Cardiac septum (tissue), 1 donor: Measurements from ENCODE around the gene BTBD1. TPM values are rescaled to one million over a fixed set of nuclear protein-coding genes. Genes with fewer than 3 reads are reported as not detected.
"Not testable (repeated sequence)": the region's sequence is repeated elsewhere in the genome, so short reads cannot be mapped to it uniquely, and the experiment has no call there.

Experiments used
- DNase-seq: peaks from one replicate; pipeline ENCODE4 v3.0.0-alpha.2; 2020; ENCODE audit warnings: low spot score
- intact Hi-C: fragments of 100-400 bp; cut with DNase I; formaldehyde crosslinking; loops from one replicate; pipeline ENCODE4 v1.14.0; 2022
- total RNA-seq: library from RNA; stranded (reverse); fragmentation: NEBNext Ultra II Directional; extraction: Animal tissue kit (Norgen Biotek cat#: 25700); gene quantifications from one replicate; pipeline ENCODE4 v1.2.1, GENCODE V29; 2021
- donor health status: DM: no; HTN: no; CAD: no.

The BTBD1 gene
- total RNA-seq, 1 donor from 2014 or later: 128 TPM

DNA sequence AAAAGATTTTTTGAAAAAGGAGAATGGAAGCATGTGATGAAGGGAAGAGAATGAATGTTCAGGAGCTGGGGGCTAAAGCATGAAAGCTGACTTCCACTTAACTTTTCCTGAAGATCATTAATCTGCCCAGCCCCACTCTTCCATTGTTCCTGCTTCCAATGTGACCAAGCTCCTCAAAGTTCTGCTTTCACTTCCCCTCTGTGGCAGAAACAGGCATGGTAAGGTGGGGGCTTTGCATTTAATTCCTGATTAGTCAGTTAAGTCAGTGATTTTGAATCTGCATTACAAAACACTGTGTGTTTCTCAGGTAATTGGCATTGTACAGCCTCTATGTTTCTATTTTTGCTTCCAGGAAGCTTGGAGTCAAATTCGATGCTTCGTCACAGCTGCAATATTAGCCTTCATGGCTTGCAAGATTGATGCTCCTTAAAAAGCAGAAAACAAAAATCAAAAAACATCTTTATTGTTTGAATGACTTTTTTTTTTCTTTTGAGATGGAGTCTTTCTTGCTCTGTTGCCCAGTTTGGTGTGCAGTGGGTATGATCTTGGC is 33.1 kb upstream of the BTBD1 start:
- intact Hi-C loops: no loop called here
- DNase-seq: no peak

DNA sequence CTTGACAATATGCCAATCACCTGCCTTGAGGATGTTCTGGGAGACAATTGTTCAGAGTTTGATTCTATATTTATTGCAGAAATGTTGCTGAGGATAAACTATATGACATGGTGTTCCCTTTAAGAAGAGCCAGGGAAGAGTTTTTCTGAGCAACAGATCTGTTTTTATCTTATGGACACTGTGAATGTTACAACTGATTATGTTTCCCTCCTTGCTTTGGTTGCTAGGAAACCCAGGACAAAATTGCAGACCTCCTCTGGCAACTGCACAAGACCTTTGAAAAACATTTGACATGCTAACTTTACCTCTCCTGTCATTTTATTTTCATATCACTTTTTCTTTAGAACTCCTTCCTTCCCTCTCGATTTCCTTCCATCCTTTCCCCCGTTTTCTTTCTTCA is 32.2 kb upstream of the BTBD1 start:
- no peak for DNase-seq
- intact Hi-C loops: no loop called here

DNA sequence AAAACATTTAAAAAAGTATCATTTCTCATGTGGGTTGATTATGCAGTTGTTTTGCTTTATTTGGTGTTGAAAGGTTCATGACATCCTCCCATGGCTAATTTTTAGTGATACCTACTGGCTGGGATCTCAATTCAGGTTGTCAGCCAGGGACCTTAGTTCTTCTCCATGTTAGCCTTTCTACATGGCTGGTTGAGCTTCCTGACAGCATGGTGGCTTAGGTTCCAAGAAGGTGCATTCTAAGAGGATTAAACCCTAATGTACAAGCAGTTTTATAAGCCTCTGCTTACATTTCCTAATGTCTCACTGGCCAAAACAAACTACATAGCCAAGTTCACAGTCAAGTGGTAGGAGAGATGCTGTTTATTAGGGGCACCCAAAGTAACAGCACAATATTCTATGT is 31.0 kb upstream of the BTBD1 start:
- intact Hi-C loops: no loop called here
- DNase-seq: no peak

DNA sequence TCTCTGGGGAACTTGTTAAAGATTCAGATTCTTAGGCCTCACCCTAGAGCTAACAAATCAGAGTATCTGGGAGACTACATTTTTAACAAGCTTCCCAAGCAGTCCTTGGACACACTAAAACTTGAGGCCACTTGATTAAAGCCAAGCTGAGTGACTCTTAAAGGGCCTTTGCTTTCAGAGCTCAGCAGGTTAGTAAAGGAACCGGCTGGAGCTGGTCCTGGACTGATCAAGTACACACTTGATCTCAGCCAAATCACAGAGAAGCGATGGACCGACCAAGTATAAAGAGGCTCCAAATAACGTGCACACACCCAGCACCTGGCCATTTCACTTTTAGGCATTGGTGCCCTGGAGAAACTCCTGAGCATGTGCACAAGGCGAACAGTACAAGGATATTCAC is 27.5 kb upstream of the BTBD1 start:
- no peak for DNase-seq
- intact Hi-C loops: no loop called here

DNA sequence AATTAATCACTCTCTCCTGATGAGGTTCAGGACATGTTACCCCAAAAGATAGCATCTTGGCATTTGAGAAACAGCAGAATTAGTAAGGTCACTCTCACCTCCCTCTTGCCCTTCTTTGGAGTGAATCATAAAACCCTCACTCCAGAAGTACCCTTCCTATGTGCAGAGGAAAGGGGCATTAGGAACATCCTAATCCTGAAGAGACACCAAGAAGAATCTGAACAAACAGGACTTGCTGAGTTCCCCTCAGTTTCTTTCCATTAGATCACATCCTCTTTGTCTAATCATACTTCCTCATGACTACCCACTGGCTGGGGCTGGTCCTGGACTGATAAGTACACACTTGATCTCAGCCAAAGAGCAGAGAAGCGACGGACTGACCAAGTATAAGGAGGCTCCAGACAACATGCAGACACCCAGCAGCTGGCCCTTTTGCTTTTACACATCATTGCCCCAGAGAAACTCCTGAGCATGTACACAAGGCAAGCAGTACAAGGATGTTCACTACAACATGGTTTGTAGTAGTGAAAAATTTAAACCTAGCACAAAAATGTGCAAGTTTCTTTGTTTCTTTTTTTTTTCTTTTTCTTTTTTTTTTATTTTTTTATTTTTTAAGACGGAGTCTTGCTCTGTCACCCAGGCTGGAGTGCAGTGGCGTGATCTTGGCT is 25.4 kb upstream of the BTBD1 start:
- intact Hi-C loops: no loop called here
- no peak for DNase-seq

DNA sequence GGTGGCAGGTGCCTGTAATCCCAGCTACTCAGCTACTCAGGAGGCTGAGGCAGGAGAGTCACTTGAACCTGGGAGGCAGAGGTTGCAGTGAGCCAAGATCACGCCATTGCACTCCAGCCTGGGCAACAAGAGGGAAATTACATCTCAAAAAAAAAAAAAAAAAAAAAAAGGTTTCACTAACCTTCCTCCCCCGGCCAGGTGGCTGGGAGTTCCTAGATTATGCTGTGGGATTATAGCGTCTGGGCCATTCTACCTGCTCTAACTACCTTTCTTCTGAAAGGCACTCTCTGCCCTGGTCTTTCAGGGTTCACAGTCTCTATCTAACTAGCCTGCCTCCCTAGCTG is 24.9 kb upstream of the BTBD1 start:
- DNase-seq, intact Hi-C loops: not testable (repeated sequence)

DNA sequence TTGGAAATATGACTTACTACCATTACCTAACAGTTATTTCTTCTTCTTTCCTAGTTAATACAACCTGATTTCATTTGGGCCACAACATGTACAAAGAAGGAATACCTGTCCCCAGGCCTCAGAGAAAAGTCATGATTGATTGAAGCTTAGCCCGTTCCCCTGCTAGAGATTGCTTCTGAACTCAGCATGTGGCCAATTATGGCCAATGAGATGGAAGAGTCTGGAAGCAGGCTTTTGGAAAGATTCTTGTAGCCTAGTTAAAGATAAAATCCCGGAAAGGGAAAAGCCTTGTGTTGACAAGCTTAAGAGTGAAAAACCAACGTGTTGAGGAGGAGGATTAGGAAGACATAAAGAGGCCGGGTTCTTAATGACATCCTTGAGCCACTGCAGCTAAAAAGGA is 23.4 kb upstream of the BTBD1 start:
- intact Hi-C loops: no loop called here
- no peak for DNase-seq

DNA sequence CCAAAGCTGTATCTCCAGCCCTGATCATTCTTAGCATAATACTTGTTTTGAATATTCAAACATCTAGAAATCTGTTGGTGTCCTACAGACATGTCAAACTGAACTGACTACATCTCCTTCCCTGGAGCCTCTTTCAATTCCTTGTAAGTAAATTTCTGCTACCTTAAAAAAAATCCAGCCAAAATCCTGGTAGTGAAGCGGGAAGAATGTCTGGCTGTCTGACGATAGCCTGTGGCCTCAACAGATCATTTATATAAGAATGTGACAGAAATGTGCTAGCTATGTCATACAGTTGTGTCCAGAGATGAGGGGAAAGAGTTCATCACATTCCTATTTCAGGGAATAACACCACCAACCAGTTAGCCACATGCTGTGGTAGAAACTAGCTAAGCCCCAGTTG is 21.8 kb upstream of the BTBD1 start:
- no peak for DNase-seq
- intact Hi-C loops: no loop called here

DNA sequence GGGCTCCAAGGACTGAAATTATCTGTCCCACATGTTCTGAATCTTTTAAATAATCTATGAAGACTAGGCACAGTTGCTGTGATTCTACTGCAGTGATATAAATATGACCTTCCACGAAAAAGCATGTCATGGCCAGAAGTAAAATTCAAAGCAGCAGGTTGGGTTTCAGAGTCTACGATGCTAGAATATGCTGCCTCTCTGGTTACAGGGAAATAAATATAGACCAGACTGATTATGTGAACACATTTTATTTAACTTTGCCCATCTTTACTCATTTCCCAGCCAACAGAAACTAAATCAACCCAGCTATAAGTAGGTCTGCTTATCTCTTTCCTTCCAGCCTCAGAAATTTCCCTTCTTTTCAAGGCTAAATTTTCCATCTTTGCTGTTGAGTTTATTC is 20.5 kb upstream of the BTBD1 start:
- intact Hi-C loops: no loop called here
- DNase-seq: no peak

DNA sequence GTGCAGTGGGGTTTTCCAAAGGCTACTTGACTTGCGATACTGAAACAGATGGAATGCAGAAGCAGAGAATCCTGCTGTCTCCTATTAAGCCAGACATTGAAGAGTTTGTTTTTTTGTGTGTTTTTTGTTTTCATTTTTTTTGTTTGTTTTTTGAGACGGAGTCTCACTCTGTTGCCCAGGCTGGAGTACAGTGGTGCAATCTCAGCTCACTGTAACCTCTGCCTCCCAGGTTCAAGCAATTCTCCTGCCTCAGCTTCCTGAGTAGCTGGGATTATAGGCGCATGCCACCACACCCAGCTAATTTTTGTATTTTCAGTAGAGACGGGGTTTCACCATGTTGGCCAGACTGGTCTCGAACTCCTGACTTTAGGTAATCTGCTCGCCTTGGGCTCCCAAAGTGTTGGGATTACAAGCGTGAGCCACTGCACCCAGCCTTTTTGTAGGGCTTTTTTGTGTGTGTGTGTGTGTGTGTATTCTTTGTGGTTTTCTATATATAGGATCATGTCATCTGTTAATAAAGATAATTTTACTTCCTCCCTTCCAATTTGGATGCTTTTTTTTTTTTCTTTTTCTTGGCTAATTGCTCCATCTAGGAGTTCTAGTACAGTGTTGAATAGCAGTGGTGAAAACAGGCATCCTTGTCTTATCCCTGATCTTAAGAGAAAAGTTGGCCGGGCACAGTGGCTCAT is 19.0 kb upstream of the BTBD1 start:
- intact Hi-C loops, DNase-seq: not testable (repeated sequence)

DNA sequence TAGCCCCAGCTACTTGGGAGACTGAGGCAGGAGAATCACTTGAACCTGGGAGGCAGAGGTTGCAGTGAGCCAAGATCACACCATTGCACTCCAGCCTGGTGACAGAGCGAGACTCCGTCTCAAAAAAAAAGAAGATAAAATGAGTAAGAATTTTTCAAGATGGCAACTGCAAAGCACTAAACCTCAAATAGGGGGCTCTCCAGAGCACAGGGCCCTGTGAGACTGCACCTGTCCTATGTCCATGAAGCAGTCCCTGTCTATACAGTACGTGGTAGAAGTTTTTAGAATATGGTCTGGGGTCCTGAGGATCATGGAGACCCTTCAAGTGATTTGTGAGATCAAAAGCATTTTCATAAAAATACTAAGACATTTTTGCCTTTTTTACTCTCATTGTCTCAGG is 18.4 kb upstream of the BTBD1 start:
- intact Hi-C loops, DNase-seq: not testable (repeated sequence)

DNA sequence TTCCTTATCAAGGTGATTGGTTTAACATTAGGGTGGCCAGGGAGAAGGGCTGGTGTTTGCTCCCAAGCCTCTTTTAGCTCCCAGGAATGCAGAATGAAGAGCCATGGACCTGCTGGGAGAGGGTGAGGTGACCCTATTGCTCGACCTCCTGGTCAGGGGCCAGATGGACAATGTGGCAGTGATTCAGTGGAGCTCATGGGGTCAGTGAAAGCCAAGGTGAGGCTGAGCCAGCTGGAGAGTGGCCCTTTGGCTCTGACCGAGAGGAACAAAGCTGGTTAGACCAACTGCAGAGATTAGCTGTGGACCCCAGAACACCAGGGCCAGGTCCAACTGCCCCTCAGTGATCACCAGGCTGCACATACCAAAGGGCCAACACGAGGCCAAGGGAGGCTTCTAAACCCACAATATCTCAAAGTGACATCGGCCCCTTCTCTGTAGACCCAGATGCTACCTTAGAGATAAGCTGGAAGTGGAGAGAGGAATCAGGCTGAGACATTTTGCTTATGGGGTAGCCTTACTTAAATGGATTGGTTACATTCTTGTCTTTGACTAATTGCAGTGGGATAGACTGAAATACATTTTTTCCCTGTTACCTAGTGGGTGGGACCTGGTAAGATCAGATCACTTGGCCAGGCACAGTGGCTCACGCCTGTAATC is 15.8 kb upstream of the BTBD1 start:
- no peak for DNase-seq
- intact Hi-C loops: no loop called here

DNA sequence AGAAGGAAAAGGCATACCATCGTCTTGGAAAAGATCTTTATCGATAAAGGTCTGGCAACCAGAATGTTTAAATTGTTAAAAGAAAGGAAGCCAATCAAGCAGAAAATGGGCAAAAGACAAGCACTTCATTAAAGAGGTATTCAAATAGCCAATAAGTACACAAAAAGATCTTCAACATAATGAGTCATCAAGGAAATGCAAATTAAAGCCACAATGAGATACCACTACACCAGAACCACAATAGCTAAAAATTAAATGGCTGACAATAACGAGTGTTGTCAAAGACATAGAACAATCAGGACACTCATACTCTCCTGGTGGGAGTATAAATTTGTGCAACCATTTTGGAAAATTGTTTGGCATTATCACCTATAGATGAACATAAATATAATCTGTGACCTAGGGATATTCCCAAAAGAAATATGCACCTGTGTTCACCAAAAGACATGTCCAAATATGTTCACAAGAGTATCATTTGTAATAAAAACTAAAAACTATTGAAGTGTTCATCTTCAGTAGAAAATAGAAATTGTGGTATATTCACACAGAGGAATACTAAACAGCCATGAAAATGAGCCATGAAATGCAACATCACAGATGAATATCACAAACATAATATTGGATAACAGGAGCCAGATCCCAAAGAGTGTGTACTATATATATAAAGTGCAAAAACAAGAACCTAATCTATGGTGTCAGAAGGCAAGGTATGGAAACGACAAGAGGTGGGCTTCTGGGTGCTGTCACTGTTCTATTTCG is 14.4 kb upstream of the BTBD1 start:
- no peak for DNase-seq
- intact Hi-C loops: no loop called here

DNA sequence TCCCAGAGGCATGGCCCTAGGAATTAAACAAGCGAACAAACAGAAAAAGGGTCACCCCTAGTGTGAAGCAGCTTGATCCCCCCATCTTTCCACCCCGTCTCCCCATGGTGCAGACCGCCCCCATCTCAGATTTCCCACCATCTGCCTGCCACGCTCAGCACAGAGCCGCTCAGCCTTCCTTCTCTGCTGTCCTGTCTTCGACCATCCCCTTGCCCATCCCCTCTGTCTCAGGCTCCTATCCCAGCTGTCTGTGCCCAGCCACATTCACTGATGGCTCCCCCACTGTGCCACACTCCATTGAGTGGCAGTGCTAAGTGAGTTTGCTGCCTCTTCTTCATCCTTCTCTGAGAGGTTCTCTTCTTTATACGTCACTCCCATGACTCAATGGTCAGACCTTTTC is 11.7 kb upstream of the BTBD1 start:
- intact Hi-C loops: no loop called here
- DNase-seq: no peak

DNA sequence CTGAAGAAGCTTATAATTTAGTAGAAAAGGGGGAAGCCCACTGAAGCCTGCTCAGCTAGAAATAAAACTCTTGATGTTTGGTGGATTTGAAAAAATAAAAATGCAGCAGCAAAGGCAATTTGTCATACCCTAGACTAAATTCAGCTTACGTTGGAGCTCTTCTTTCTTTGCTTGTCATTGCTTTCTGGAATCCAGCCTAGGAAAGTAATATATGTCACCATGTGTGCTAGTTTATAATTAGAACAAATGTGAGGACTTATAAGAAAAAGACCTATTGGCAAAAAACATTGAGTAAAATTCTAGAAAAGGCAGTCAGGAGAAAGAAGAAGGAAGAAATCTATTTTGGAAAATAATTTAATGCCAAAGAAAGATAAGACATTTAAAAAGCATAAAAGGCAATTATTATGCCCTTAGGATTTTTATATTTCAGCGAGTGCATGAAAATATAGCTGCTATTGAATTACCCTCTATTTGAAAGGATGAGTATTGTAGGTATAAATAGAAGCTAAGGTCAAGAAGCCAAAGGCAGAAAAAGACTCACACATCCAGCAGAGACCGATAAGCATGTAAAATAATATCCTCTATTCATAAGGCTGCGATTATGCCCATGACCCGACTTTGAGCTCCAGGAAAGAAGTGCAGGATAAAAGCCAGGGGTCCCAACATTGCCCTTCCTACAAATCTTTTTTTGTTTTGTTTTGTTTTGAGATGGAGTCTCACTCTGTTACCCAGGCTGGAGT is 10.6 kb upstream of the BTBD1 start:
- intact Hi-C loops: no loop called here
- DNase-seq: no peak

DNA sequence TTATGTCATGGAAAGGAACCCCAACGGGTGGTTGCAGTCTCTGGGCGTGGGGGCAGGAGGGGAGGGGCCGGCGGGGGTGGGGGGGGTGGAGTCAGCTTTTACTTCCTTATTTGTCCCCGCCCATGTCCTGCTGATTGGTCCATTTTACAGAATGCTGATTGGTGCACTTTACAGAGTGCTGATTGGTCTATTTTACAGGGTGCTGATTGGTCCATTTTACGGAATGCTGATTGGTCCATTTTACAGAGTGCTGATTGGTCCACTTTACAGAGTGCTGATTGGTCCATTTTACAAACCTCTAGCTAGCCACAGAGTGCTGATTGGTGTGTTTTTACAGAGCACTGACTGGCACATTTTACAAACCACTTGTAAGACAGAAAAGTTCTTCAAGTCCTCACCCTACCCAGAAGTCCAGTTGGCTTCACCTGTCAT is 2.2 kb upstream of the BTBD1 start:
- DNase-seq: not testable (repeated sequence)
- intact Hi-C loops: loop anchor here (5.0 kb wide), 2 partner anchors 38 to 262 kb away; partner anchors contain the start of genes FSD2, TM6SF1 and WHAMM

DNA sequence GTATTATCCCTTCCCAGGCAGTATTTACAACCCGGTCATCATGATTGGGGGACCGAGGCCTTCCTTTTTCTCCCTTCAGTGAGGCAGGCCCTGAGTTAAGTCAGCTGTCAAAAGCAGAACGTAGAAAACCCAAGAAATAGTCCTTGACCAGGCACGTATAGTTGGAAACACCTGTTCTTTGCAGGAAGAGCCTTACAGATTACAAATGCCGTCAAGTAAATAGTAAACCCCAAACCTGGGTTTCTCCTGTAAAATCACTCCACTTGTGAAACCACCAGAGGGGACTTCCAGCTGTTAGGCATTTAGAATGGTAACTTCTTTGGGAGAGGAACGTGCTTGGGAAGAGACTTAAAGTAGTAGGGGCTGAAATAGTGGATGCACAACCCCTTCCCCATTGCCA is 1.0 kb upstream of the BTBD1 start:
- intact Hi-C loops: loop anchor here (5.0 kb wide), 2 partner anchors 39 to 261 kb away; partner anchors contain the start of genes FSD2, TM6SF1 and WHAMM
- no peak for DNase-seq

DNA sequence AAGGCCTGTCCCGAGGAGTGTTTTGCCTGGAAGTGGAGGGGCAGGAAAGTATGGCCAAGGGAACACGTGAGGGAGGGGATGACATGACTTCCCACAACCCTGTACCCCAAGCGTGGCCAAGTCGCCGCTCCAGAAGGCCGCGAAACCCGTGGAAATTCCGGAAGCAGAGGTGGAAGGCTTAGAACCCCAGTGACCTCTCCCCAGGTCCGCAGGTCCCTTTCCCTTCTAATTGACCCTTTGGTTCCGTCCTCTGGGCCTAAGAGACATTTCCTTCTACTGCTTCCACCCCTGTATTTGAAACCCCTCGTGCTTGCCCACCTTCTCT is 548 bp upstream of the BTBD1 start:
- DNase-seq: no peak
- intact Hi-C loops: loop anchor here (1.0 to 5.0 kb wide), 4 partner anchors 40 to 260 kb away; partner anchors contain the start of genes C15orf40, FSD2, HDGFL3 and TM6SF1

DNA sequence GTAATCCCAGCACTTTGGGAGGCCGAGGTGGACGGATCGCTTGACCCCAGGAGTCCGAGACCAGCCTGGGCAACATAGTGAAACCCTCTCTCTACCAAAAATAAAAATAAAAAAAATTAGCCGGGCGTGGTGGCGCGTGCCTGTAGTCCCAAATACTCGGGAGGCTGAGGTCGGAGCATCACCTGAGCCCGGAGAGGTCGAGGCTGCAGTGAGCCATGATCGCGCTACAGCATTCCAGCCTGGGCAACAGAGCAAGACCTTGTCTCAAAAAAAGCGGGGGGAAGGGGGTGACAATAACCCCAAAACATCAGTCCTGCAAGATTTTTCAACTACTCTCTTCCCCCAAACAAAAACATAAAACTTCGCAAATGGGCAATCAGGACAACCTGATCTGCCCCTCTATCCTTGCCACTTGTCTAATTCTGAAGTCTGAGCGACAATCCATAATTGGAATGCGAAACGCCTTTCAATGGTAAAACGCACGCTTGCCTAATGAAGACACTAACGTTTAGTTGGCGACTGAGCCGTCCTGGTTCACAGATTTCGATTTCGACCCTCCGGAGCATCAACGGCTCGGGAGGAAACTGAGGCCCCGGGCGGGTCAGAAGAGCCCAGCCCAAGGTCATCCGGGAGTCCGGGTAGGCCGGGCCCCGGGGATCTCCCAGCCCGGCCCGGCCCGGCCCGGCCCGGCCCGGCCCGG is 868 bp downstream of the BTBD1 start:
- no peak for DNase-seq
- intact Hi-C loops: loop anchor here (2.0 to 5.0 kb wide), 3 partner anchors 41 to 259 kb away; partner anchors contain the start of genes C15orf40, FSD2, TM6SF1 and WHAMM
